Sigmoid colon (tissue), 7 donors: ENCODE data around the gene FGD5. TPM values are rescaled to one million over a fixed set of nuclear protein-coding genes. Genes with fewer than 3 reads are reported as not detected.

ENCODE experiments used
- DNase-seq: peaks from one replicate; pipeline ENCODE4 v3.0.0-alpha.2; 2019
- H3K27ac ChIP-seq, 4 donors: fragments of 200-600 bp; sonication (generic); one replicate each; pipeline ENCODE4 v1.5.1; 2016 to 2019; ENCODE audit warnings: mild to moderate bottlenecking in 1 of 4
- H3K27me3 ChIP-seq, 3 donors: fragments of 200-600 bp; sonication (generic); one replicate each; pipeline ENCODE4 v1.5.1; 2019; ENCODE audit warnings: mild to moderate bottlenecking in 1 of 3
- H3K36me3 ChIP-seq, 4 donors: fragments of 200-600 bp; sonication (generic); one replicate each; pipeline ENCODE4 v1.5.1; 2016 to 2019
- H3K4me1 ChIP-seq, 4 donors: fragments of 200-600 bp; sonication (generic); one replicate each; pipeline ENCODE4 v1.5.1; 2017 to 2019
- H3K4me3 ChIP-seq, 4 donors: fragments of 200-600 bp; sonication (generic); one replicate each; pipeline ENCODE4 v1.5.1; 2017 to 2019; ENCODE audit warnings: mild to moderate bottlenecking in 2 of 4, moderate library complexity in 1 of 4
- H3K9me3 ChIP-seq, 4 donors: fragments of 200-600 bp in 3 of 4; sonication (generic) in 3 of 4; one replicate each; pipeline versions ENCODE4 v1.5.1 to v1.6.1; 2013 to 2019
- EP300 ChIP-seq, 4 donors: sonication (generic); formaldehyde crosslinking; IDR thresholded peaks; one replicate each; pipeline ENCODE4 v1.6.1; 2017; ENCODE audit warnings: antibody characterized with exemption in 4 of 4
- POLR2A ChIP-seq, 2 donors: fragments of 450-650 bp; IDR thresholded peaks; one replicate each; pipeline ENCODE4 v1.6.1; 2016; ENCODE audit warnings: antibody characterized with exemption in 2 of 2, mild to moderate bottlenecking in 2 of 2, moderate library complexity in 2 of 2
- POLR2AphosphoS5 ChIP-seq, 4 donors: sonication (generic); formaldehyde crosslinking; IDR thresholded peaks; one replicate each; pipeline ENCODE4 v1.6.1; 2017; ENCODE audit warnings: antibody characterized with exemption in 4 of 4
- WGBS, 2 donors: extraction: QIAGEN DNeasy Blood & Tissue Kit; methylation state at CpG; one replicate each; pipeline ENCODE4 v1.1.7; 2013; 5-methylcytosine and 5-hydroxymethylcytosine counted together
- intact Hi-C: fragments of 100-400 bp; cut with DNase I; formaldehyde crosslinking; loops from one replicate; pipeline ENCODE4 v1.15.1; 2023
- polyA plus RNA-seq, 3 donors: library from polyadenylated mRNA; stranded (reverse); fragments of 200-250 nt; gene quantifications; one replicate each; pipeline ENCODE4 v1.2.3, GENCODE V29; 2013
- total RNA-seq, 4 donors: library from RNA; depleted of rRNA; stranded (reverse); fragments of >200 nt; gene quantifications; one replicate each; pipeline ENCODE4 v1.1.0, GENCODE V29; 2016
- TF ChIP-seq, protein P1 (sequence below), 4 experiments: fragments of 450-650 bp in 3 of 4; fragments of 200-600 bp in 1 of 4; IDR thresholded peaks; one replicate each; pipeline ENCODE4 v1.5.1; 2016 to 2019; ENCODE audit warnings: antibody characterized with exemption in 4 of 4, mild to moderate bottlenecking in 3 of 4, moderate library complexity in 2 of 4
- donor health status: healthy with polysubstance abuse.
- donor health status: Bipolar disorder and iron deficiency.
- donor health status: healthy.

The FGD5 gene
- total and polyA plus RNA-seq, 7 donors, result 2.1 to 18.6 (median 6.4) TPM

DNA sequence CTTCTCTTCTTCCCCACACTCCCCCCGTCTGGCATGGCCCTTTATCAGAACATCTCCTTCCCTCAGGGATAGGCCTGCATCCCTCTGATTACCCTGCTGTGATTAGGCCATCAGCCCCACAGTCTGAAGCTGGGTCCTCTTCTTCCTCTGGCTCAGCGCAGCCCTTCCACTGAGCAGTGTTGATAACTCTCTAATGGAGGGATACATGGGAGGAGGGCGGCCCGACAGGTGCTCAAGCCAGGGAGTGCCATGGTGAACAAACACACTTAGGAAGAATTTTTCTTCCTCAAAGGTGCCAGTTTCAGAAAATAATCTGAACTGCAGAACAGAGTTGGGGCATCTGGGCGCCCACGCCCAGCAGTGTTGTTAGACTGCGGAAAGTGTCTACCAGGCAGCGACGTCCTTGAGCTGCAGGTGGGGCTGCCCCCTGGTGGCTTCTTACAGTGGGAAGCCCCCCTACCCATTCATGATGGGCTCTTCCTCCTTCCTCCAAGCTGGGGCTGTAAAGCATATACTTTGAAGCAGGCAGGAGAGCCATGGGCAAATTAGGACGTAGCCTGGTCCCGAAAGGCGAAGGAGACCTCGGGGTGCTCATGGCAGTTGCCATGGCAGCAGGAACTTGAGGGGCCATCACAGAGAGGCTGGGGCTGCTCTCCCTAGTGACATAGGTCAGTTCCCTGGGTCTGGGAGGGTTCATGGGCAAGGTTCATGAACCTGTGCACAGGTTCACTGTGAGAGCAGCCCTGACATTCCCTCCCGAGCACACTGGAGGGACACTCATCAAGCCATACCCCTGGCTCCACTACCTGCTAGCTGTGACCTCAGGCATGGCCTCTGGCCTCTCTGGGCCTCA lies 95.4 kb downstream of the FGD5 start:
- no peaks in the 10 kb centered on the region for H3K9me3 ChIP-seq
- H3K4me1 ChIP-seq, result no peaks in the 10 kb centered on the region
- H3K27ac ChIP-seq, result no peak overlapping the region
- 76 to 87% methylated on average over 14 of the region's 14 CpGs for WGBS, 2 donors
- no peak for DNase-seq
- TF ChIP-seq, protein P1, sequence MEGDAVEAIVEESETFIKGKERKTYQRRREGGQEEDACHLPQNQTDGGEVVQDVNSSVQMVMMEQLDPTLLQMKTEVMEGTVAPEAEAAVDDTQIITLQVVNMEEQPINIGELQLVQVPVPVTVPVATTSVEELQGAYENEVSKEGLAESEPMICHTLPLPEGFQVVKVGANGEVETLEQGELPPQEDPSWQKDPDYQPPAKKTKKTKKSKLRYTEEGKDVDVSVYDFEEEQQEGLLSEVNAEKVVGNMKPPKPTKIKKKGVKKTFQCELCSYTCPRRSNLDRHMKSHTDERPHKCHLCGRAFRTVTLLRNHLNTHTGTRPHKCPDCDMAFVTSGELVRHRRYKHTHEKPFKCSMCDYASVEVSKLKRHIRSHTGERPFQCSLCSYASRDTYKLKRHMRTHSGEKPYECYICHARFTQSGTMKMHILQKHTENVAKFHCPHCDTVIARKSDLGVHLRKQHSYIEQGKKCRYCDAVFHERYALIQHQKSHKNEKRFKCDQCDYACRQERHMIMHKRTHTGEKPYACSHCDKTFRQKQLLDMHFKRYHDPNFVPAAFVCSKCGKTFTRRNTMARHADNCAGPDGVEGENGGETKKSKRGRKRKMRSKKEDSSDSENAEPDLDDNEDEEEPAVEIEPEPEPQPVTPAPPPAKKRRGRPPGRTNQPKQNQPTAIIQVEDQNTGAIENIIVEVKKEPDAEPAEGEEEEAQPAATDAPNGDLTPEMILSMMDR (IDR thresholded peaks at IDR 0.05), result no peak
- TF ChIP-seq POLR2A (IDR thresholded peaks at IDR 0.05), result no peak
- no peak for TF ChIP-seq POLR2AphosphoS5 (IDR thresholded peaks at IDR 0.05)
- no peak for TF ChIP-seq EP300 (IDR thresholded peaks at IDR 0.05)
- no peaks in the 10 kb centered on the region for H3K27me3 ChIP-seq
- no peaks in the 10 kb centered on the region for H3K36me3 ChIP-seq
- intact Hi-C loops, result no loop called here
- H3K4me3 ChIP-seq, result no peak overlapping the region

DNA sequence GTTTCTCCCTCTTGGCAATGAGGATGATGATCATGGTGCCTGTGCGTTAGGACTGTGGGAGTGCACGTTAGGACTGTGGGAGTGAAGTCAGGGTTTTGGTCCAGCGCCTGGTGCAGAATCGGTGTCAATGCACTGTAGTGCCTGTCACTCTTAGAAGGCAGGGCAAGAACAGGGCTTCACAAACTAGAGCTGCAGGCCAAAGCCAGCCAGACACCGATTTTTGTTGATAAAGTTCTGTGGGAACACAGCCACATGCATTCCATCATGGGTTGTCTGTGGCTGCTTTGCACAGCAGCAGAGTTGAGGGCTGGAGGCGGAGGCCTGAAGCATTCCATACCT lies 96.0 kb downstream of the FGD5 start:
- no peaks in the 10 kb centered on the region for H3K4me1 ChIP-seq
- H3K27ac ChIP-seq, result no peak overlapping the region
- no peaks in the 10 kb centered on the region for H3K9me3 ChIP-seq
- H3K27me3 ChIP-seq, result no peaks in the 10 kb centered on the region
- no peak for DNase-seq
- H3K4me3 ChIP-seq, result no peak overlapping the region
- intact Hi-C loops, result no loop called here
- TF ChIP-seq POLR2A (IDR thresholded peaks at IDR 0.05) (no peak), POLR2AphosphoS5 (IDR thresholded peaks at IDR 0.05) (no peak), EP300 (IDR thresholded peaks at IDR 0.05) (no peak)
- TF ChIP-seq, protein P1 (IDR thresholded peaks at IDR 0.05), result no peak
- H3K36me3 ChIP-seq, result no peaks in the 10 kb centered on the region
- WGBS, 2 donors, result 76 to 78% methylated on average over 6 of the region's 6 CpGs

GRCh38 chr3:14915636-14916222 lies 97.0 kb downstream of the FGD5 start:
- 79 to 91% methylated on average over 3 of the region's 3 CpGs for WGBS, 2 donors
- no peak for DNase-seq
- Histone ChIP-seq H3K4me1 (peaks cover 0 to under 1% (median 0%) of the 10 kb centered on the region in 4 donors), H3K4me3 (no peak overlapping the region), H3K36me3 (no peaks in the 10 kb centered on the region), H3K9me3 (no peaks in the 10 kb centered on the region), H3K27ac (no peak overlapping the region), H3K27me3 (no peaks in the 10 kb centered on the region)
- intact Hi-C loops, result no loop called here
- TF ChIP-seq POLR2AphosphoS5 (IDR thresholded peaks at IDR 0.05) (no peak), EP300 (IDR thresholded peaks at IDR 0.05) (no peak), POLR2A (IDR thresholded peaks at IDR 0.05) (no peak)
- TF ChIP-seq, protein P1 (IDR thresholded peaks at IDR 0.05), result no peak

GRCh38 chr3:14918356-14918860 lies 99.6 kb downstream of the FGD5 start:
- Histone ChIP-seq H3K4me1 (peaks cover 0 to 6% (median 2%) of the 10 kb centered on the region in 4 donors), H3K4me3 (no peak overlapping the region), H3K9me3 (no peaks in the 10 kb centered on the region), H3K27ac (no peak overlapping the region), H3K36me3 (no peaks in the 10 kb centered on the region), H3K27me3 (no peaks in the 10 kb centered on the region)
- intact Hi-C loops, result no loop called here
- WGBS, 2 donors, result 48 to 84% methylated on average over 13 of the region's 13 CpGs
- TF ChIP-seq EP300 (IDR thresholded peaks at IDR 0.05) (no peak), POLR2AphosphoS5 (IDR thresholded peaks at IDR 0.05) (no peak), POLR2A (IDR thresholded peaks at IDR 0.05) (no peak)
- TF ChIP-seq, protein P1 (IDR thresholded peaks at IDR 0.05), result no peak
- DNase-seq, result no peak
